Bronchial epithelial cell (primary cell): ENCODE data around the gene DAZAP2. TPM values are rescaled to one million over a fixed set of nuclear protein-coding genes. Genes with fewer than 3 reads are reported as not detected.

Experiments
- DNase-seq: peaks from one replicate; pipeline ENCODE4 v3.0.0-alpha.2; 2010; ENCODE audit warnings: low read depth
- FAIRE-seq: peaks from 2 replicates; lab custom pipeline; 2011; peaks lifted over from hg19 to GRCh38; lab: Jason Lieb, UNC
- H3K27me3 ChIP-seq: 2 replicates; pipeline ENCODE4 v1.5.1; 2011; ENCODE audit warnings: low read length; ENCODE audit not compliant: control insufficient read depth, insufficient read depth
- H3K36me3 ChIP-seq: 2 replicates; pipeline ENCODE4 v1.5.1; 2011; ENCODE audit warnings: low read length; ENCODE audit not compliant: control insufficient read depth, insufficient read depth
- H3K4me3 ChIP-seq: 2 replicates; pipeline ENCODE4 v1.5.1; 2011; ENCODE audit warnings: mild to moderate bottlenecking, low read depth, low read length, control low read depth
- CTCF ChIP-seq: IDR thresholded peaks from 2 replicates; pipeline ENCODE4 v1.5.1; 2011; ENCODE audit warnings: mild to moderate bottlenecking, moderate library complexity, low read length, control low read depth, inconsistent platforms; ENCODE audit not compliant: insufficient read depth, severe bottlenecking
- total RNA-seq: library from RNA; depleted of rRNA; stranded (reverse); fragments of >200 nt; gene quantifications from 2 replicates; pipeline ENCODE4 v1.2.1, GENCODE V29; 2014

DAZAP2 gene, protein sequence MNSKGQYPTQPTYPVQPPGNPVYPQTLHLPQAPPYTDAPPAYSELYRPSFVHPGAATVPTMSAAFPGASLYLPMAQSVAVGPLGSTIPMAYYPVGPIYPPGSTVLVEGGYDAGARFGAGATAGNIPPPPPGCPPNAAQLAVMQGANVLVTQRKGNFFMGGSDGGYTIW
- 50.5 and 69.1 TPM in 2 replicates for total RNA-seq

DNA sequence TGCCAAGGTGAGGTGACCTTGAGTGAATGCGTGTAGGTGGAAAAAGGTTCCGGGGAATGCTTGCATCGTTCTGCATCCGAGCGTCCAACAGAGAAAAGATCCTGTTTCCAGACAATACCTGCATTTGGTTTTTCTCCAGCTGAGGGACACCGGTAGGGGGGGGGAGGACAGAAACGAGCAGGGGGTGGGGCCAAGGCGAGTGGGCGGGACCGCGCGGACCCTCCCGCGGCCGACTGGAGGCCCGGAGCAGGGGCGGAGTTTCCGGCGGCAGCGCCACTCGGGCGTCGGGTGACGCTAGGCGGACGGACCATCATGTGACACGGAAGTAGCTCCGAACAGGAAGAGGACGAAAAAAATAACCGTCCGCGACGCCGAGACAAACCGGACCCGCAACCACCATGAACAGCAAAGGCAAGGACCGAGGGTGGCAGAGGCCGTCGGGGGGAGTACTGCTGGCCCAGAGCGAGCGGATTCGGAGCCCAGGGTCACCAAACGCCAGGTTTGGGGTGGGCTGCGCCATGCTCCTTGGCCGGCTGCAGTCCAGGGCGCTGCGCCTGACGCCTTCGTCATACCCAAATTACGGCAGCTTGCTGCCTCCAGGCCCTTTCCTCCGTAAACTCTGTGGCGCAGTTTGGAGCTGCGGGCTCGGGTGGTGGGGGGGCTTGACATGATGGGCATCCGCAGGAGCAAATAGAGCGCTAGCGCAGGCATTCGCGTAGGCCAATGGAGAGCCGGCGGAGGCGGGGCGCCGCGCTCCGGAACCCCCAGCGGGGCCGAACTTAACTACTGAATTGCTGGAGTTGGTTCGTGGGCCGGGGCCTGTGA lies at the start of gene DAZAP2:
DAZAP2 (plus strand) TSS at position 317 of the 825 bp plus-strand sequence; CDS start at position 399, 82 bp downstream.
- peak within 1 kb of the TSS; percentile 98 for H3K4me3 ChIP-seq
- peak; percentile 87 for DNase-seq
- H3K27me3 ChIP-seq: no peaks in the 10 kb centered on the region
- FAIRE-seq: no peak
- H3K36me3 ChIP-seq: peaks cover 20% of the 10 kb centered on the region
- peak; percentile 29 for TF ChIP-seq CTCF

- H3K27me3 ChIP-seq: no peaks in the 10 kb centered on the region
- H3K36me3 ChIP-seq: no peaks in the 10 kb centered on the region
- H3K4me3 ChIP-seq: no peak overlapping the region
- no peak for TF ChIP-seq CTCF
- DNase-seq (no peak), FAIRE-seq (no peak)
Observed at GRCh38 chr12:51189790-51190355, 48.8 kb upstream of the DAZAP2 start.

DNA sequence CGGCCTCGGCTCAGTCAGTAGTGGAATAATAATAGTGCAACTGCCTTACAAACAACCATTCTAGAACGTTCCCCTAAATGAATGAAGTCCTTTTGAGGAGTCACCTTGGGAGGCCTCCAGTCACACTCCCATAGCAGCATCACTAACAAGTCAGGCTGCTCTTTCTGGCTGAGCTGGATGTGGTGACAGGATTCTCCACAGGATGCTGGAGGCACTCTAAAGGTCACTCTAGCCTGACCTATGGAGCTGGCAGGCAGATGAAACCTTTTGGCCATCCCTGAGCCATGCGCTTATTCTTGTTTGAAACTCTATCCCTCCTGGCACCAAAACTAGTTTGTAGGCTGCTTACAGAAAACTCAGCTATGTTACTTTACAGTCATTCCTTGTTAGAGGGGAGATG lies 47.8 kb upstream of the DAZAP2 start:
- TF ChIP-seq CTCF: no peak
- no peak for FAIRE-seq
- no peak overlapping the region for H3K4me3 ChIP-seq
- no peaks in the 10 kb centered on the region for H3K36me3 ChIP-seq
- no peaks in the 10 kb centered on the region for H3K27me3 ChIP-seq
- no peak for DNase-seq

DNA sequence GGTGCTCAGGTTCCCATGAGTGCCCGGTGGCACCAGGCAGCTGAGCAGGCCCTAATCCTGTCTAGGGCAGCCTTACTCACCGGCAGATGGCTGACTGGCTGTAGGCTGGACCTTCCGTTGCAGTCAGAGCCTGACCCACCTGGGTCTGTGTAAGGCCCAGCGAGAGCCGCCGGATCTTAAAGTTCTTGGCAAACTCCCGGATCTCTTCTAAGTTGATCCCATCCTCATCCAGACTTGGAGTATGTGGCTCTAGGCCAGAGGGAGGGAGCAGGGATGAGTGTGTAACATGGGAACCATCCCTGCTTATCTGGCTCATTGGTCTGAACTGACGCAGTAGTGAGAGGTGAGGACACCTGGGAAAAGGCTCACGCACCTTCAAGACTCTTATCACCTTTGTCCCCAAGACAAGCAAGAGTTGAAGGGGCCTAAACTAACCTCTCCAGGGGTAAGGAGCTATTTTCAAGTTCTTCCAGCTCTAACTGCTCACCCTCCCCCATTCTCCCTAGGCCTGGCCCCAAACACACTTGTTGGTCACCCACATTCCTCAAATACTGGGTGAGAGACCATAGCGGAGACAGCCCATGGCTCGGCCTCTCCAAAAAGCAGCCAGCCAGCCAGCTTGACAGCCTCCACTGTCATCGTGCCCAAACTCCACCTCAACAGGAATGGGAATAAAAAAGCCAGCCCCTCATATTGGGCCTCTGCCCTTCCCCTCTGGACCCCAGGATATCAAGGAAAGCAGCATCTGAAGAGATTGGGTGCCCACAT lies 46.9 kb upstream of the DAZAP2 start:
- DNase-seq: no peak
- Histone ChIP-seq H3K4me3 (no peak overlapping the region), H3K36me3 (no peaks in the 10 kb centered on the region), H3K27me3 (no peaks in the 10 kb centered on the region)
- FAIRE-seq: no peak
- TF ChIP-seq CTCF: no peak

- no peak for TF ChIP-seq CTCF
- no peak for FAIRE-seq
Observed at GRCh38 chr12:51192284-51192671, 46.3 kb upstream of the DAZAP2 start.

More at GRCh38 chr12:51192284-51192671, 46.3 kb upstream of the DAZAP2 start:
- no peaks in the 10 kb centered on the region for H3K36me3 ChIP-seq
- H3K27me3 ChIP-seq: no peaks in the 10 kb centered on the region
- DNase-seq: no peak
- no peak overlapping the region for H3K4me3 ChIP-seq
